GM10266 (cell line): ENCODE data around the gene HEATR3.

Experiments used
- DNase-seq: peaks from one replicate; pipeline ENCODE4 v3.0.0; 2012; ENCODE audit errors: extremely low spot score
- TF ChIP-seq, protein P1 (sequence below): IDR thresholded peaks from 2 replicates; pipeline ENCODE4 v1.5.1; 2012; ENCODE audit warnings: mild to moderate bottlenecking, low read depth; ENCODE audit not compliant: control insufficient read depth, insufficient read depth; ENCODE audit errors: missing control alignments

The HEATR3 gene

DNA sequence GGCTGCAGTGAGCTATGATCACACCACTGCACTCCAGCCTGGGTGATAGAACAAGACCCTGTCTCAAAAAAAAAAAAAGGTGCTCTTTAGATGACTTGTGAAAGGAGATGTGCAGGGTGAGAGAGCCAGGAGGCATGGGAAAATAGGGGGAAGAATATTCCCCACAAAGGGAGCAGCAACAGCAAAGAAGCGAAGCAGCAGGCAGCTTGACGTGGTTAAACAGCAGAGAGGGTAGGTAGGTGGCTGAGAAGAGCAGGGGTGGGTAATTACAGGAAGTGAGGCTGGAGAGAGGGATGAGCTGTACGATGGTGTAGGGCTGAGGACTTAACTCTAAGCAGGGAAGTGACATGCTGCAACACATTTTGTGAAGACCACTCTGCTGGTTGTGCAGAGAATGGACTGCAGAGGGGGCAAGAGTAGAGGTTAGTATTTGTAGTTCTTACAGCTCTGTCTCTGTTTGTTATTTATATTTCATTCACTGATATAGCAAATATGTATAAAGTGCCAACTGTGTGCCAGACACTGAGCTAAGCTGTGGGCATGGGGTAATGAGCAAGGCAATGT lies 1.6 kb downstream of the HEATR3 start:
- DNase-seq = peak; percentile 60
- TF ChIP-seq, protein P1, sequence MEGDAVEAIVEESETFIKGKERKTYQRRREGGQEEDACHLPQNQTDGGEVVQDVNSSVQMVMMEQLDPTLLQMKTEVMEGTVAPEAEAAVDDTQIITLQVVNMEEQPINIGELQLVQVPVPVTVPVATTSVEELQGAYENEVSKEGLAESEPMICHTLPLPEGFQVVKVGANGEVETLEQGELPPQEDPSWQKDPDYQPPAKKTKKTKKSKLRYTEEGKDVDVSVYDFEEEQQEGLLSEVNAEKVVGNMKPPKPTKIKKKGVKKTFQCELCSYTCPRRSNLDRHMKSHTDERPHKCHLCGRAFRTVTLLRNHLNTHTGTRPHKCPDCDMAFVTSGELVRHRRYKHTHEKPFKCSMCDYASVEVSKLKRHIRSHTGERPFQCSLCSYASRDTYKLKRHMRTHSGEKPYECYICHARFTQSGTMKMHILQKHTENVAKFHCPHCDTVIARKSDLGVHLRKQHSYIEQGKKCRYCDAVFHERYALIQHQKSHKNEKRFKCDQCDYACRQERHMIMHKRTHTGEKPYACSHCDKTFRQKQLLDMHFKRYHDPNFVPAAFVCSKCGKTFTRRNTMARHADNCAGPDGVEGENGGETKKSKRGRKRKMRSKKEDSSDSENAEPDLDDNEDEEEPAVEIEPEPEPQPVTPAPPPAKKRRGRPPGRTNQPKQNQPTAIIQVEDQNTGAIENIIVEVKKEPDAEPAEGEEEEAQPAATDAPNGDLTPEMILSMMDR = peak; percentile 60

DNA sequence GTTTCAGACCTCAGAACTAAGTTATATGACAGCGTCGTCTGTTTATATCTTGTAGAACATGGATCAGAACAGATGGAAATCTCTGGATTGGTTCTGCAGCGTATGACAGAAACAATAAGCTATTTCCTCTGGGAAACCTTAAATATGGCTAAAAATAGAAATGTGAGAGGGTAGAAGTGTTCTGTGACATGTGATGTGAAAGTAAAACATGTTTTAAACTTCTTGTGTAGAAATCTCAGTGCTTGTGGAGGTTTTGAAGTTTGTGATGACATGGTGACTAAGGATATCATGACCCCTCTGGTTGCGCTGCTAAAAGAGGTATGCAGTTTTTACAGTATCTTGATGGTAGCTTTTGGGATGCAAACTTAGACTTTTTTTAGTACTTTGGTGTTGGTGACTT lies 2.8 kb downstream of the HEATR3 start:
- TF ChIP-seq, protein P1 = no peak
- no peak for DNase-seq

DNA sequence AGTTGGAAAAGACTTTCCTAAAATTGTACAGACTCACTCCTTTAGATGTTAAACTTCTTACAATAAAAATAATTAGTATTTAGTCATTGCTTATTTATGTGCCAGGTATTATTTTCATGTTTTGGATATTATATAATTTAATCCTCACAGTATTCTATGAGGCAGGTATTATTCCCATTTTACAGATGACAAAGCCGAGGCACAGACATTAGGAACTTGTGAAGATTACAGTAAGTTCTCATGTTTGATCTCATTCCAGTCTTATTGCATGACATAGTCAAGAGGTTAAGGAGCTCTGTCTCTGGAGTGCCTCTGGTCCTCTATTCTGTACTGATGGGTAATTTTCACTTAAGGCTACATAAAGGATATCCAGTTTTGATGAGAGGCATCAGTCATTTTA lies 3.3 kb downstream of the HEATR3 start:
- TF ChIP-seq, protein P1 = no peak
- DNase-seq = no peak

DNA sequence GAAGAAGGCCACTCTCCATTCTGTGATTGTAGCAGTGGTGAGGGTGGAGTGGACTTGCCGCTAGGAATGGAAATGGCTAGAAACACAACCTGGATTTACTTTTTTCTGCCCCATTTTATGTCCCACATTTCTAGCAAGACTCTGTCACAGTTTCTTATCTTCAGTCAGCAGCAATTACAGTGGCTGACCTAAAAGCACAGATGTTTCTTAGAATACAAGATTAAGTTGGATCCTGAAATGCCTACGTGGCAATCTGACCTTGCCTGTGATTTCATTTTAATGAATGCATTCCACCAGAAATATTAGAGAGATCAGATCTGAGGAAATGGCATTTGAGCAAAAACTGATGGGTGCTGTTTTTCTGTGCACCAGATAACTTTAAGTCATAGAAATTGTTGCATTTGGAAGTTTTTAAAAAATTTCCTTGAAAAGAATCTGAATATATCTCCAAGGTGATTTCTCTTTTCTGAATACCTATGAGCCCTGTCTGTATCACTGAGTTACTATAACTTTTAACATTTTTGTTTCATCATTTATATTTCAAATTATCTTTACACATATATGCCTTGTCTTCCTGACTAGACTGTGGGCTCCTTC lies 5.4 kb downstream of the HEATR3 start:
- DNase-seq = no peak
- TF ChIP-seq, protein P1 = no peak

DNA sequence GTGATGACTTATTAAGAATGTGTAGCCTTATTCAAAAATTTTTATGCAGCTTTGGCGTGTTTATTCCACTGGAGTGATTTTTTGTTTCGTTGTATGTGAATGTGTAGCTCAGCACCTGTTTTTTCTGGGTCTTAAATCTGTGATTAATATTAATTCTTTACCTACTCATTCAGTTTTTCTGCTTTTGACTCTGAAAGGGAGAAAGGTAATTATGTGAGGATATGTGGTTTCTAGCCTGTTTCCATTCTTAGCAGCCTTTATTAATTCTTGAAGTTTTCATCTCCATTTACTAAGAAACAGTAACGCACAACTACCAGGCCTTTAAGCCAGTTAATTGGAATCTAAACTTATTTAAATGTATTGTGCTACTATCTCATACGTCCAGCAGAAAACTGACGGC lies 7.0 kb downstream of the HEATR3 start:
- TF ChIP-seq, protein P1 = no peak
- no peak for DNase-seq

DNA sequence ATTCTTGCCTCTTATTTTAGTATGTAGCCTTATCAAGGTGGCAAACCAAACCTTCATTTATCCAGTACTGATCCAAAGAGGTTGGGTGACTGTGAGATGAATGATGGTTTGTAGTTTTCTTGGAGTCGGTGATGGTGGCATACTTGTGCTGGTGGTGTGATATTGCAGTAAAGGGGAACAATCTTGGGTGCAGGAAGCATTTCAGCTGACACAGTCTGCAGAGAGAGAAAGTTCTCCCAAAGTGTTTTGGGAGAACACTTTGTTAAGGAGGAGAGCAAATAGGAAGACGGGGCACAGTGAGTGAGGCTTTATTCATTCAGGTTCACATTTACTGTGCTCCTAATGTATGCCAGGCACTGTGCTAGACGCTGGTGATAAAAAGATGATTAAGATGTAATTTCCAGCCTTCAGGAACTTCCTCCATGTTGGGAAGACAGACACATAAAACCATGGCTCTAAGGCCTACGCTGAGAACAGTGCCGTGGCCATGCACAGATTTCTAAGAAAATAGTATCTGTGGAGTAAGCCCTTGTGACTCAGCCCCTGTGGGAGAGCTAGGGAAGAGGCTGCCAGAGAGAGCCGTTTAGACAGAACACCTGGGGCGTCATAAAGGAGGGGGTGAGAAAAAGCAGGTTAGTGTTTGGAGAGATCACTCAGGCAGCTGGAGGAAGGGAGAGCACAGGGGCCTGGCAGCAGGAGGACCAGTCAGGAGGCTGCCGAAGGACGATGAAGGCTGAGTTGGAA lies 13.8 kb downstream of the HEATR3 start:
- no peak for DNase-seq
- TF ChIP-seq, protein P1 = no peak

DNA sequence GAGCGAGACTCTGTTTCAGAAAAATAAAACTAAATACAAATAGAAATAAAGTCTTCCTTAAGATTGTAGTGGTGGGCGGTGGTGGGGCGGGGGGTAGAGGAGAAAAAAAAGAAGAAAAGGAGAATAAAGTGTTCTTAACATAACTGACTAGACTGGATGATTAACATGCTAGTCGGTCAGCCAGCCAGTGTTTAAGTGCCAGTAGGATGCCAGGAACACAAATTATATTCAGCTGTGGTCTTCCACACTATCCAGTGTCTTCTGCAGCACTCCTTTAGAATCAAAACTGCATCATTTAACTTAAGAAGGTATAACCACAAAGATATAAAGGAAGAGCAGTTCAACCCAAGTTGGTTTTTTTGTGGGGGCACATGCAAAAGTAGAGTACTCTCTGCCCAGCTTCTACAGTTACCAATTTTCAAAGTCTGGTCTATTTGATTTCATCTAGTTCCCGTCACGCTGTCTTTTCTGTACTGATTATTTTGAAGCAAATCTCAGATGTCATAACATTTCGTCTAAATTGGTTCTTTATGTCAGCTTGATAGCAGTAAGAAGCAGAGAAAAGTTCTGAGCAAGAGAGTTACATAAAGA lies 15.8 kb downstream of the HEATR3 start:
- TF ChIP-seq, protein P1 = no peak
- no peak for DNase-seq
